KBM-7 (cell line): Measurements from ENCODE around the gene FRMD4A.
A peak's percentile ranks its signal among the peaks of the same experiment; 100 is the strongest.

Experiments used
- DNase-seq: peaks from one replicate; pipeline ENCODE4 v3.0.0-alpha.2; 2015
- in situ Hi-C: fragments of 300-500 bp; cut with MboI; formaldehyde crosslinking; loops from 2 replicates; pipeline ENCODE4 v1.14.3; 2020; ENCODE audit warnings: low sequenced_read_pairs, low pct_unique_long_range_greater_than_20kb, mixed read lengths

Gene FRMD4A

DNA sequence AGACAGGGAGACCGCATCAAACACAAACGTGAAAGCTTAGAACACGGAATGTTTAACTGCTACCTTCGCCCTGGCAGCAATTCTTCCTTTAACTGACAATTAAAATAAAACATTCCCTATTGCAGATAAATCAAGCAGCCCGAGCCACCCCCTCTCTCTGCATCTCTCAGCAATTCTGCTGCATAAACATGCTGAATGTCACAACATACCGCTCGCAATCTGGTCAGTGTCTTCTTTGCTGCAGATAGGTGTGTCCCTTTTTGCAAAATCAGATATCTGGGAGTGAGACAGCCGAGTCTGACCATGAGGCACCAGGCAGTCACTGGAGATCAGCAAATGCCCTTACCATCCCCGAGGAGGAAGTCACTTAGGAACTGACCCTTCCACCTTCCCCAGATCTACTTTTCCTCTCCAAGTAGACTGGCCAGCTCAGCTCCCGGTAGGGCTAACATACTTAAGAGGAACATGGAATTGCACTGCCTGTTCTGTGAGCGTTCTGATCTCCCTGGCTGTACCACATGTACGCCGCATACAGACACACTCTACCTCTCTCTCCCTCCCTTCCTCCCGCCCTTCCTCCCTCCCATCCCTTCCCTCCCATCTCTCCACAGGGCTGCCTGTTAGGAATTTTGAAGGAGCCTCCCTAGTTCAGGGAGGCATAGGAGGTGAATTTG is at the start of gene FRMD4A:
Gene FRMD4A (minus strand): TSS at position 537 of the 674 bp plus-strand sequence.
- in situ Hi-C loops: no loop called here
- DNase-seq: no peak

DNA sequence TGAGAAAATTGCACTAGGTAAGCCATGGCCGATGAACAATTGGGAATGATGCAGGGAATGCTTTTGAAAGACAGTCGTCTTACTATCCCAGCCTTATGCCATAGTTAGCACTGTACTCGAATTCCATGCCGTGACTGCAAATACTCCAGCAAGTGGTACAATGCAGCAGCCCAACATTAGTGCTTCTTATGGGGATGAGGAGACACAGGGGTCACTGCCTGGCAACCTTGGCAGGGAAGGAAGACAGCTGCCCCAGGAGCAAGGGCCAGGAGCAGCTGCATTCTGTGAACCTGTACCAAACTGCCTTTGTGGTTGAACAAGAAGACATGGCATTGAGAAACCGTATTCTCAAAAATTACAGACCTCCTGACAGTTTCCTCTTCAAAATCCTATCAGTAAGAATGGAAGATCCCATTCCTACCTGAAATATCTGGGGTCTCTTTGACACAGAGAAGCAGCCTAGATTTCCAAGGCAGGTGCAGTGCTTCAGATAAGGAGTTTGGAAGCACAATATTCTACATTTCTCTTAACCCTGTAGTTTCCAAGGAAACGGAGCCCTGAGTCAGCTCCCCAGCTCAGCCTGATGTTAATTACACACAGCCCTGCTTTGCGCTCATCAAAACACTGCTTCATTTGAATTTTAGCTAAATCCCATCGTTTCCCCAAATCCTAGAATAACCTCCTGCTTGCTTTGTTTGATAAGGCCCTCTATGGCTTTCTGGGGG is 49.0 kb upstream of the FRMD4A start:
- in situ Hi-C loops: no loop called here

DNA sequence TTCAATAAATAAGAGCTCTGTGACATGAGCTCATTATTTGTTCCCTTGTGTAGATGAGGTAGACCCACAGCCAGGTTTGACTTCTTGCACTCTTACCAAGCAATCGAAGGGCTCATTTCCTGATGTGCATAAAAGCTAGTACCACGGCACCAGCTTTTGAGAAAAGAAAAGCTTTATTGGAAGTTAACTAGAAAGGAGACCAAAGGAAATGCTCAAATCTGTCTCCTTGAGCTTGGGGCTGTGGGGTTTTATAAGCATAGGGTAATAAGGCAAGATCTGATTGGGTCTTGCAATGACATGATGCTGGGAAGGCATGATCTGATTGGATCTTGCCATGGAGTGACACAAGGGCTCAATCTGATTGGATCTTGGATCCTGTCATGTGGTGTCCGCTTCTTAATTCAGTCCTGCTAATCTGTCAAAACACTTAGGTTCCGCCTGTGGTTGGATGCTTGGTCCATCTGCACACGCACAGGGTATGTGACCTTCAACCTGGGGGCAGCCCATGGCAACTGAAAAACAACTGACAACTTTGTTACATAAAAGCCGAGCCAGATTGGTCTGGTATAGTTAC is 47.8 kb upstream of the FRMD4A start:
- in situ Hi-C loops: no loop called here
- DNase-seq: no peak

More for the DNA sequence above, 49.0 kb upstream of the FRMD4A start:
- DNase-seq: no peak

DNA sequence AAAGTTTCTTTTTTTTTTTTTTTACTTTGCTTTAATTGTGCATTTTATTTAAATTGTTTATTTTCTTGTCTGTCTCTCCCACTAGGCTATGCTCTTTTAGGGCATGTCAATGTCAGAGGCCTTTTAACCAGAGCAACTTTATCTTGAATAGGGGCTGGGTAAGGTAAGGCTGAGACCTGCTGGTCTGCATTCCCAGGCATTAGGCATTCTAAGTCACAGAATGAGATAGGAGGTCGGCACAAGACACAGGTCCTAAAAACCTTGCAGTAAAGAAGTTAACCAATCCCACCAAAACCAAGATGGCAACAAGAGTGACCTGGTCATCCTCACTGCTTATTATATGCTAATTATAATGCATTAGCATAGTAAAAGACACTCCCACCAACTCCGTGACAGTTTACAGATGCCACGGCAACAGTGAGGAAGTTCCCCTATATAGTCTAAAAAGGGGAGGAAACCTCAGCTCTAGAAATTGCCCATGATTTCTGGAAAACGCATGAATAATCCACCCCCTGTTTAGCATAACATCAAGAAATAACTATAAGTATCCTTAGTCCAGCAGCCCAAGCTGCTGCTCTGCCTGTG is 47.0 kb upstream of the FRMD4A start:
- in situ Hi-C loops: no loop called here
- no peak for DNase-seq

DNA sequence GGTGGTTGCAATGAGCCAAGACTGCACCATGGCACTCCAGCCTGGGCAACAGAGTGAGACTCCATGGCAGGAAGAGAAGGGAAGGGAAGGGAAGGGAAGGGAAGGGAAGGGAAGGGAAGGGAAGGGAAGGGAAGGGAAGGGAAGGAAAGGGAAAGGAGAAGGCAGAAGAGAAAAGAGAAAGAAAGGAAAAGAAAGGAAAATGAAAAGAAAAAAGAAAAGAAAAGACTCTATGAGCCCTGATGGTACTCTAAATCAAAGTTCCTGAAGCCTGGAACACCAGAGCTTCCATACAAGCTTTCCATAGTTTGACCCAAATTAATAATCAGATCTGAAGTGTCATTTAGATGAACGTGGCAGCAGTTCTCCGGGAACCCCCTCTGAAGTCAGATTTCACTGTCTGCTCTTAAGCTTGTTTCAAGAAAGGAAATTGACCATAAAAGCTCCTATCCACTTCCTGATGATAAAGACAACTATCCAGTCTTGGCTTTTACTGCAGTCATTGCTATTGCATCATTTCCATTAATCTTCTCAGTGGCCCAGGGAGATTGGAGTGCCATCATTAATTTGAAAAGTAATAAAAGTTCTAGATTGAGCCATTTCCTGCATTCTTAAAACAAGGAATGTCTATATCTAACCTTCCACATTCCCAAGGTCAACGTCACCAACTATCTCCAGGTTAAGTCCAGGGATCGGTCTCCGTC is 44.2 kb upstream of the FRMD4A start:
- in situ Hi-C loops: no loop called here

DNA sequence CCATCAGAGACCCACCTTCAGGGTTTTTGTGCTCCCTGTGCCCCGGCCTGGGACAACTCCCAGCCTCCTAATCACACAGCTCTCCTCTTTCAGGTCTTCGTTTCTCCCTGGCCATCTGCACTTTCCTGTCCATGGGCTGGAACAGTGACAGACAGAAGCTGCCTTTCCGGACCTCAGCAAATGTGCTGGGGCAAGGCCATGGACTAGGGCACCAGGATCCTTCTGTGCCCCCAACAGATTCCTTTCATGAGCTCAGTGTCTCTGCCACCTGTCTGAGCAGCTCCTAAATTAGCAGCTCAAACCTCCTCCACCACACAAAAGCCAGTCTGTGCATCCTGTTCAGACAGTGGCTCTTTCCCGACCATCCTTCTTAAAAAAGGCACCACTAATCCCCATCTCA is 41.9 kb upstream of the FRMD4A start:
- DNase-seq: no peak
- in situ Hi-C loops: no loop called here

More for the DNA sequence above, 44.2 kb upstream of the FRMD4A start:
- DNase-seq: peak; percentile 14

DNA sequence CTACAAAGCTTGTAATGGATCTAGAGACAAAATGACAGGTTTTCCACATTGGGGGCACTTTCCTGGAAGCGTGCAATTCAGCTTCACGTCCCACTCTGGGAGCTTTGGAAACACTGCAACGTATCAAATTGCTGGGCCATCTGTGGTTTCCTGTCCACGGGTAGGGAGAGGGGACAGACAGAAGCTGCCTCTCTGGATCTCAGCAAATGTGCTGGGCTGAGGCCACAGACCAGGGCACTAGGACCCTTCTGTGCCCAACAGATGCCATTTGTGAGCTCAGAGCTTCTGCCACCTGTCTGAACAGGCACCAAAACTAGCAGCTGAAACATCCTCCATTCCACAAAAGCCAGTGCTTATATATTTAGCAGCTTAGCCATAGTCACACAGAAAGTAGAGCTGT is 40.9 kb upstream of the FRMD4A start:
- in situ Hi-C loops: no loop called here
- no peak for DNase-seq

DNA sequence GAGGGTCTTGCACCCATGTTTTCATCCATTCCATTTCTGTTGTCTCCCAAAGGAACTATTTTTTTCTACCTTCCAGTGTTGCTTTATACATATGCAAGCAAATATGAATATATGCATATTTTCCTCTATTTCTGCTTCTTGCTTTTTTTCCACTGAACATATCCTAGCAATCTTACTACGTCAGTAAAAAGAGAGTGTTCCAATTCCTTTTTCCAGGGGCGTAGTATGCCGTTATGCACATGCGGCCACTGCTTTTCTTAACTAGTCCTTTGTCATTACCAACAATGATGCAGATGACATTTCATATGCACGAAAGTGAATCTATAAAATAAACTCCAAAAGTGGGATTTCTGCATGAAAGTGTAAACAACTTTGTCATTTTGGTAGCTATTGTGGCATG is 40.2 kb upstream of the FRMD4A start:
- in situ Hi-C loops: no loop called here

DNA sequence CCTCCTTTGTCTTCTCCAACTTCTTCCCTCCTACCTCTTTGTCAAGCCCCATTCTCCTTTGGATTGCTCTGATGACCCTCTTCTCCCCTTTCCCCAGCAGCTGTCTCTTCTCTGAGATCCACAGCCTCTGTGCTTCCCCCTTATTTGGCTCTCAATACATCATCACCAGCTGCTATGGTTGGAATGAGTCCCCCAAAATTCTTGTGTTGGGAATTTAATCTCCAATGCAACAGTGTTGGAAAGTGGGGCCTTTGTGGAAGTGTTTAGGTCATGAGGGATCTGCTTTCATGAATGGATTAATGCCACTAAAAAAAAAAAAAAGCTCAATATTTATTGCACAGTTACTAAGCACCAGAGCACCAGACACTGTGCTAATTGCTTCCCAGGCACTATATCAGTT is 39.2 kb upstream of the FRMD4A start:
- DNase-seq: no peak
- in situ Hi-C loops: no loop called here

More for the DNA sequence above, 40.2 kb upstream of the FRMD4A start:
- DNase-seq: no peak

DNA sequence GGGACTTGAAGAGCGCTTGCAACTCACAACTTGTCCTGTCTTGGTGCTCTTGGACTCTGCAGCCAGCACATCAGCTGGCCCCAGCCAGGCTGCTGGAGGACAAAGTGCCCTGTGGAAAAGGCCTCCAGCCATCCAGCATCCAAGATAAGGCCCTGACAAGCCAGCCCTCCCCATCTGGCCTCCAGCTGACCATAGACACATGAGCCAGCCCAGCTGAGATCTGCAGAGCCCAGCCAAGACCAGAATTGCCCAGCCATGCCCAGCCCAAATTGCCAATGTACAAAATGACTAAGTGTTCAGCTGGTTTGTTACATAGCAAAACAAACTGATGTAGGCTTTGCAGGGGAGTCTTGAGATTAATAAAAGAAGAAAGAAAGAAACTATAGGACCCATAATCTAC is 36.0 kb upstream of the FRMD4A start:
- in situ Hi-C loops: no loop called here
- DNase-seq: no peak

DNA sequence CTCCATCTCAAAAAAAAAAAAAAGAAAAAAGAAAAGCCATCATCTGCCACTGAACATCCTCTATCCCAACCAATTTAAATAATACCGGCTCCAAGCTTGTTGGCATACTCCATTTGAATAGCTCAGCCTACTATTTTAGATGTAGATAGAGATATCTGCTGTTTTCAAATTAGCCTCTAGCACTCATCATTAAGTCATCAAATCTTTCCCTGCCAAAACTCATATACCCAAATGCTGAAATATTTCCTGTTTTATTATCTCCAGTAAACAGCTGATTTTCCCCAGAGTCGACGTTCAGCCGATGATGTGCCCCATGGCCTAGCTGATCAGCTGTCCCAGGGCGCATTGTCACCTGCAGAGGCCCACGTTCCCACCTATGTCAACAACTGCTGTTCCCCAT is 34.5 kb upstream of the FRMD4A start:
- DNase-seq: no peak
- in situ Hi-C loops: no loop called here

DNA sequence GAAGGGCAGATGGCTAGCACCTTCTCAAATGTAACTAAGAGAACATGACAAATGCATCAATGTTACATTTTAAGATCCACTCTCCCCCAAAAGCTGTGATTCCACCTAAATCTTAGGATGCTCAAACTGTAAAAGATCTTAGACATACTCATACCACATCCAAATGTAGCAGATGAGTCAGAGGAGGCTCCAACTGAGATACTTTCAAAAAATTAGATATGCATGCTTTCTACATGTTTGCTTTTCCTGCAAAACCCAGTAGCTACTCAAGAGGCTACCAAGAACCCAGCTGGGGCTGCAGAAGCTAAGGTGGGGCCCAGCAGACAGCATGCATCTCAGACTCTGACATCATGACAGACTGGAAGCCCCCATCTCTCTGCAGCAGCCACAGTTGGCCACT is 31.4 kb upstream of the FRMD4A start:
- DNase-seq: no peak
- in situ Hi-C loops: no loop called here

DNA sequence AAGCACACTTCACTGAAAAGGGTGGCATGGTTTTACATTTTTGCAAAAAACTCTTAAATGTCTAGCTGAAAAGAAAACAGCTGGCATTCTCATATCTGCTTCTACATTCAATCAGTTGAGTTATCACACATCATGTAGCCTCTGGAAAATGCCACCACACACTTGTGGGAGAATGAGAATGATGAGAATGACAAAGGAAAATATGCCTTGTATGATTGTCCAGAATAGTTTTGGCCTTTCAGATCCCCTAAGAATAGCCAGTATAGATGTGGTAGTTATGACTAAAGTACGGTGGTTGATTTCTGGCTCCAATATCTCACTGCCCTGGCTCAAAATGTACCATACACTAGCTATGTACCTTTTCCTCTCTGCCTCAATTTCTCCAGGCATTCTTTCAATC is 30.2 kb upstream of the FRMD4A start:
- DNase-seq: no peak
- in situ Hi-C loops: no loop called here

DNA sequence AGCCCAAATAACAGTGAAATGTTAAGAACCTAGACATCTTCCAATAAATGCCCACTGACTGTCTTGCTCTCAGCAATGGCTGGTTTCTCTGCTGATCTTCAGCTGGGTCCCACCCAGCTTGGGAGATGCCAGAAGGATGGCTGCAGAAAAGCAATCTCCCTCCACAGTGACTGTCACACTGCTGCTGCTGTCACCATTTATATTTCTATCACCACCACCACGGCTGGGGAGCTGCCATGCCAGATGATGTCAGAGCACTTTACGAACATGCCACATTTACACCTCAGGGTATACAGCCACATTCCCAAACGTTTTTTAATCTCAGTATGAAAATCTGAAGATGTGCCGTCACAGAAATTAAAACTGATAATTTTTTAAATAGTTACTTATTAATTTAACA is 29.8 kb upstream of the FRMD4A start:
- no peak for DNase-seq
- in situ Hi-C loops: no loop called here

DNA sequence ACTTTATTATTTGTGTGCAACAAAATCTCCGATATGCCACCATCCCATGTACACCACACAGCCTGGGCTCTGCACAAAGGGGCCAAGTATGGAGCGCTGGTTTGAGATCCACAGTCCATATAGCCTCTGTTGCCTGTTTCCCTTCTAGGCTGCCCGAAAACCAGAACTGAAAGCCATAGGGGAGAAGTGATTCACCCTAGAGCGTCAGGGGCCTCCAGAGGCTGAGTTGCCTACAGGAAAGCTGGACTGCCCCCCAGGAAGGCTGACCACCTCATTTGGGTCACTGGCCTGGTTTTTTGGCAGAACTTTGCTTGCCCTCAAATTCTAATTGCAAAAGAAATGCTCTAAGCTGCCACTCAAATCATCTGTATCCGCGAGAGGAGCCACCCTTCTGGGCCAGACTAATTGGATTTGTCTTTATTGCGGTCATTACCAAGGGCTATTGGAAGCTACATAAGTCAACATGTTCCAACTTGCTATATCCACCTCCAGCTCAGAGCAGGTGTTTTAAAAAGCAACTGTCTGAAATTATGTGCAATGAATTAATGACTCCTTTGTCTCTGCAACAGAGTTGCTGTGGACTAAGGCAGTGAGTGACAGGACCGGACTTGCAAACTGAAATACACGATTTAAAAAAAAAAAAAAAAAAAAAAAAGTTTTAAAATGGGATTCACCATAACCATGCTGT is 28.3 kb upstream of the FRMD4A start:
- no peak for DNase-seq
- in situ Hi-C loops: no loop called here

DNA sequence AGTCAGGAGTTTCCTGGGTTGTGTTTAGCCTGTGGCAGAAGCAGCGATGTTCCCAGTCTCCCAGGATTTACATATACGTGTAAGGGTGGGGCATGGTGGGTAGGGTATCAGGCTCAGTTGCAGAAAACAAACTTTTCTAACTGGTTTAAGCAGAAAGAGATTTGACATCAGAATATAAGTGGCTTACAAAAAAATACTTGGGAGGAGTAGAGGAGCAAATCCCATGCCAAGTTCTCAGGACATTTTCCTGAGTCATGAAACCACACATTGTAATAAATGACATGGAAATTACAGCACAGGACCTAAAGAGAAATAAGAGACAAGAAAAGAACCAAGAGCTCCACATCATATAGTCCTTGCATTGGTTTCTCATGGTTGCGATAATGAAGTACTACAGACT is 26.2 kb upstream of the FRMD4A start:
- DNase-seq: no peak
- in situ Hi-C loops: no loop called here

DNA sequence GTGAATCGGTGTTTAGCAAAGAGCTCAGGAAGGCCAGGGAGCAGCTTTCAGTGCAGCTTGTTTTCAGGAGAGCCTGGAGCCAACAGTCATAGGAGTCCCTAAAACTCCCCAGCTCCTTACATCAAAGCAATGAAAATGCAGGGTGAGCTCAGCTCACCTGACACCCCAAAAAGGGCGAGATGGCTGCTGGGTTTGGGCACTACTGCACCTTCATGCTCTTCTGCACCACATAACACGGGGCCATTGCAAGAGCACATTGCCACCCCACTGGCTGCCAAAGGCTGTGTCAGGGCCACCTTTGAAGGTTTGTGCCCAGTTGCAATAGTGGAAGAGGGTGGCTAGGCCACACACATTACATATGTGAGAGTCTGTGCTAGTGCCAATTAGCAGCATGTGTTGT is 25.0 kb upstream of the FRMD4A start:
- DNase-seq: no peak
- in situ Hi-C loops: no loop called here

DNA sequence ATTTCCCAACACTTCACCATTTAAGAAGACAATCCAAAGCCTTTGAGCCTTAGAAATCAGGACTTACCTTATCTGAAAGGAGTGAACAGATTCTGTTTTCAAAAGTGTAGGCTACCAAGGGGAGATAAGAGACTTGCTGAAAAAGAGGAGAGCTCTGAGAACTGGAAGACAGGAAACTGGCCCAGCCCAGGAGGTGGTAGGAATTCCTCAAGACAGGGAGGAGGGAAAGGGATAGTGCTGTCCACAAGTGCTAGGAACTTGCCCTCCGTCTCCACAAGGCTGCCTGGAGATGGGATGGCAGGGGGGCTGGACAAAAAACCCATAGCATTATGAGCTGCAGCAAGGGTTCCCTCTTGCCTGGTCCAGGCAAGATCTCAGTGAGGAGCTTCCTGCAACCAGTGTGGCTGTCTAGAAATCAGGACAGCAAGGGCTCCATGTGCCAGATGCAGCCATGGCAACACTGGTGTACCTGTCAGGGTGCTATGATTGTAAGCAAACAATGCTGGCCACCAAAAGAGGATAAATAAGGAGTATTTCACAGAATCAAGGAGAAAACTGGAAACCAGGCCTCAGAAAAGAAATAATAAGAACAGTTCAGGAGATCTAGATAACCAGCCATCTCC is 22.7 kb upstream of the FRMD4A start:
- no peak for DNase-seq

DNA sequence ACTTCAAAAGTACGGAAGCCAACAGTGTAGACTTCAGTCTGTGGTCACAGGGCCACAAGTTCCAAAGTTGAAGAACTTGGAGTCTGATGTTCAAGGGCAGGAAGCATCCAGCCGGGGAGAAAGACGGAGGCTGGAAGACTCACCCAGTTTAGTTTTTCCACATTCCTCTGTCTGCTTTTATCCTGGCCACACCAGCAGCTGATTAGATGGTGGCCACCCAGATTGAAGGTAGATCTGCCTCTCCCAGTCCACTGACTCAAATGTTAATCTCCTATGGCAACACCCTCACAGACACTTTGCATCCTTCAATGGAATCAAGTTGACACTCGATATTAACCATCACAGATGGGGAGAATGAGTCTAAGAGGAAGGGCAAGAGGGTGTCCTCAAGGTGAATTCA is 19.3 kb upstream of the FRMD4A start:
- DNase-seq: no peak
- in situ Hi-C loops: no loop called here

More for the DNA sequence above, 22.7 kb upstream of the FRMD4A start:
- in situ Hi-C loops: no loop called here
